ENCODE measurements around the gene MTERF1.
"Not testable (repeated sequence)": the region's sequence is repeated elsewhere in the genome, so short reads cannot be mapped to it uniquely, and the experiment has no call there.

Gene MTERF1

GRCh38 chr7:91894781-91895480 lies 14.4 kb upstream of the MTERF1 start:
- Histone ChIP-seq H3K27ac (no peak overlapping the region), H3K4me1 (no peaks in the 10 kb centered on the region), H2AFZ (no peak overlapping the region), H3K36me3 (ENCODE audit: control insufficient read depth, insufficient read depth, low read length) (no peaks in the 10 kb centered on the region), H3K79me2 (no peaks in the 10 kb centered on the region), H3K9me3 (ENCODE audit: control insufficient read depth, low read length) (no peaks in the 10 kb centered on the region), H3K9ac (no peak overlapping the region), H3K4me3 (ENCODE audit: low read depth, low read length) (no peak overlapping the region), H3K27me3 (ENCODE audit: control insufficient read depth, insufficient read depth, low read length) (no peaks in the 10 kb centered on the region), H3K4me2 (ENCODE audit: low read length) (no peak overlapping the region)
- TF ChIP-seq CTCF (IDR thresholded peaks at IDR 0.05) = no peak

- H3K4me3 ChIP-seq (ENCODE audit: low read depth, low read length); H3K36me3 ChIP-seq (ENCODE audit: control insufficient read depth, insufficient read depth, low read length); H2AFZ ChIP-seq; H3K27me3 ChIP-seq (ENCODE audit: control insufficient read depth, insufficient read depth, low read length); H3K79me2 ChIP-seq; H3K27ac ChIP-seq; H3K4me1 ChIP-seq; H3K4me2 ChIP-seq (ENCODE audit: low read length); H3K9ac ChIP-seq; H3K9me3 ChIP-seq (ENCODE audit: control insufficient read depth, low read length): not testable (repeated sequence)
These were observed 13.2 kb upstream of the MTERF1 start for GRCh38 chr7:91893699-91894098.

- Histone ChIP-seq H3K36me3 (ENCODE audit: control insufficient read depth, insufficient read depth, low read length) (no peaks in the 10 kb centered on the region), H3K79me2 (no peaks in the 10 kb centered on the region), H2AFZ (no peak overlapping the region), H3K9me3 (ENCODE audit: control insufficient read depth, low read length) (no peaks in the 10 kb centered on the region), H3K4me3 (ENCODE audit: low read depth, low read length) (no peak overlapping the region), H3K27me3 (ENCODE audit: control insufficient read depth, insufficient read depth, low read length) (no peaks in the 10 kb centered on the region), H3K9ac (no peak overlapping the region), H3K4me2 (ENCODE audit: low read length) (no peak overlapping the region), H3K27ac (no peak overlapping the region), H3K4me1 (no peaks in the 10 kb centered on the region)
- no peak for TF ChIP-seq CTCF (IDR thresholded peaks at IDR 0.05)
These were observed 12.4 kb upstream of the MTERF1 start for GRCh38 chr7:91892821-91893340.

- TF ChIP-seq CTCF (IDR thresholded peaks at IDR 0.05) = no peak
- Histone ChIP-seq H3K27me3 (ENCODE audit: control insufficient read depth, insufficient read depth, low read length) (no peaks in the 10 kb centered on the region), H3K79me2 (no peaks in the 10 kb centered on the region), H3K27ac (no peak overlapping the region), H3K36me3 (ENCODE audit: control insufficient read depth, insufficient read depth, low read length) (no peaks in the 10 kb centered on the region), H3K4me1 (no peaks in the 10 kb centered on the region), H3K9me3 (ENCODE audit: control insufficient read depth, low read length) (no peaks in the 10 kb centered on the region), H3K4me3 (ENCODE audit: low read depth, low read length) (no peak overlapping the region), H3K9ac (no peak overlapping the region), H3K4me2 (ENCODE audit: low read length) (no peak overlapping the region), H2AFZ (no peak overlapping the region)
These were observed 11.7 kb upstream of the MTERF1 start for GRCh38 chr7:91892099-91892705.

- not testable (repeated sequence) for H2AFZ ChIP-seq; H3K79me2 ChIP-seq; H3K9me3 ChIP-seq (ENCODE audit: control insufficient read depth, low read length); H3K4me2 ChIP-seq (ENCODE audit: low read length); H3K4me3 ChIP-seq (ENCODE audit: low read depth, low read length); H3K9ac ChIP-seq; H3K27ac ChIP-seq; H3K27me3 ChIP-seq (ENCODE audit: control insufficient read depth, insufficient read depth, low read length); H3K4me1 ChIP-seq; H3K36me3 ChIP-seq (ENCODE audit: control insufficient read depth, insufficient read depth, low read length)
These were observed 8.0 kb upstream of the MTERF1 start for GRCh38 chr7:91888271-91889175.

GRCh38 chr7:91887336-91888213 lies 7.1 kb upstream of the MTERF1 start:
- H3K27ac ChIP-seq; H3K4me1 ChIP-seq; H3K4me3 ChIP-seq (ENCODE audit: low read depth, low read length): not testable (repeated sequence)

More at GRCh38 chr7:91887336-91888213, 7.1 kb upstream of the MTERF1 start:
- not testable (repeated sequence) for H3K79me2 ChIP-seq; H3K27me3 ChIP-seq (ENCODE audit: control insufficient read depth, insufficient read depth, low read length); H3K4me2 ChIP-seq (ENCODE audit: low read length); H3K9me3 ChIP-seq (ENCODE audit: control insufficient read depth, low read length); H3K36me3 ChIP-seq (ENCODE audit: control insufficient read depth, insufficient read depth, low read length); H2AFZ ChIP-seq; H3K9ac ChIP-seq
